ENCODE measurements around the gene LTO1.

DNA sequence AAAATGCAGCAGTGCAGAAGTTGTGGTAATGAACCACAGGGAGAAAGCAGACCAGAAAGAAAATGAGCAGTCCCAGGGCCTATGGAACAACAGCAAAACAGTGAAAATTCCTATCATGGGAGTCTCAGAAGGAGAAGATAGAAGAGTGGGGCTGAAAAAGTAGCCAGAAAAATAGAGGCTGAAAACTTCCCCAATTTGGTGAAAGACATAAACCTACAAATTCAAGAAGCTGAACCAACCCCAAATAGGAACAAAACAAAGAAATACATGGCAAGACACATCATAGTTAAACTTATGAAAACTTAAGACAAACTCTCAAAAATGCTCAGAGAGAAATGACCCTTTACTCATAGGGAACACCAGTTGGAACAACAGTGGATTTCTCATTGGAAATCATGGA is 17.3 kb upstream of the LTO1 start:
- TF ChIP-seq, protein P1, sequence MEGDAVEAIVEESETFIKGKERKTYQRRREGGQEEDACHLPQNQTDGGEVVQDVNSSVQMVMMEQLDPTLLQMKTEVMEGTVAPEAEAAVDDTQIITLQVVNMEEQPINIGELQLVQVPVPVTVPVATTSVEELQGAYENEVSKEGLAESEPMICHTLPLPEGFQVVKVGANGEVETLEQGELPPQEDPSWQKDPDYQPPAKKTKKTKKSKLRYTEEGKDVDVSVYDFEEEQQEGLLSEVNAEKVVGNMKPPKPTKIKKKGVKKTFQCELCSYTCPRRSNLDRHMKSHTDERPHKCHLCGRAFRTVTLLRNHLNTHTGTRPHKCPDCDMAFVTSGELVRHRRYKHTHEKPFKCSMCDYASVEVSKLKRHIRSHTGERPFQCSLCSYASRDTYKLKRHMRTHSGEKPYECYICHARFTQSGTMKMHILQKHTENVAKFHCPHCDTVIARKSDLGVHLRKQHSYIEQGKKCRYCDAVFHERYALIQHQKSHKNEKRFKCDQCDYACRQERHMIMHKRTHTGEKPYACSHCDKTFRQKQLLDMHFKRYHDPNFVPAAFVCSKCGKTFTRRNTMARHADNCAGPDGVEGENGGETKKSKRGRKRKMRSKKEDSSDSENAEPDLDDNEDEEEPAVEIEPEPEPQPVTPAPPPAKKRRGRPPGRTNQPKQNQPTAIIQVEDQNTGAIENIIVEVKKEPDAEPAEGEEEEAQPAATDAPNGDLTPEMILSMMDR (IDR thresholded peaks at IDR 0.05; ENCODE audit: insufficient read depth, low read length): no peak
- TF ChIP-seq POLR2AphosphoS5 (IDR thresholded peaks at IDR 0.05; ENCODE audit: low read depth): no peak
- TF ChIP-seq, protein P2, sequence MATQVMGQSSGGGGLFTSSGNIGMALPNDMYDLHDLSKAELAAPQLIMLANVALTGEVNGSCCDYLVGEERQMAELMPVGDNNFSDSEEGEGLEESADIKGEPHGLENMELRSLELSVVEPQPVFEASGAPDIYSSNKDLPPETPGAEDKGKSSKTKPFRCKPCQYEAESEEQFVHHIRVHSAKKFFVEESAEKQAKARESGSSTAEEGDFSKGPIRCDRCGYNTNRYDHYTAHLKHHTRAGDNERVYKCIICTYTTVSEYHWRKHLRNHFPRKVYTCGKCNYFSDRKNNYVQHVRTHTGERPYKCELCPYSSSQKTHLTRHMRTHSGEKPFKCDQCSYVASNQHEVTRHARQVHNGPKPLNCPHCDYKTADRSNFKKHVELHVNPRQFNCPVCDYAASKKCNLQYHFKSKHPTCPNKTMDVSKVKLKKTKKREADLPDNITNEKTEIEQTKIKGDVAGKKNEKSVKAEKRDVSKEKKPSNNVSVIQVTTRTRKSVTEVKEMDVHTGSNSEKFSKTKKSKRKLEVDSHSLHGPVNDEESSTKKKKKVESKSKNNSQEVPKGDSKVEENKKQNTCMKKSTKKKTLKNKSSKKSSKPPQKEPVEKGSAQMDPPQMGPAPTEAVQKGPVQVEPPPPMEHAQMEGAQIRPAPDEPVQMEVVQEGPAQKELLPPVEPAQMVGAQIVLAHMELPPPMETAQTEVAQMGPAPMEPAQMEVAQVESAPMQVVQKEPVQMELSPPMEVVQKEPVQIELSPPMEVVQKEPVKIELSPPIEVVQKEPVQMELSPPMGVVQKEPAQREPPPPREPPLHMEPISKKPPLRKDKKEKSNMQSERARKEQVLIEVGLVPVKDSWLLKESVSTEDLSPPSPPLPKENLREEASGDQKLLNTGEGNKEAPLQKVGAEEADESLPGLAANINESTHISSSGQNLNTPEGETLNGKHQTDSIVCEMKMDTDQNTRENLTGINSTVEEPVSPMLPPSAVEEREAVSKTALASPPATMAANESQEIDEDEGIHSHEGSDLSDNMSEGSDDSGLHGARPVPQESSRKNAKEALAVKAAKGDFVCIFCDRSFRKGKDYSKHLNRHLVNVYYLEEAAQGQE (IDR thresholded peaks at IDR 0.05; ENCODE audit: insufficient replicate concordance, low read depth): no peak
- TF ChIP-seq GABPA (IDR thresholded peaks at IDR 0.05; ENCODE audit: low read depth): no peak
- no peak for TF ChIP-seq SPI1 (IDR thresholded peaks at IDR 0.05; ENCODE audit: borderline replicate concordance, low read depth)

All from HL-60 (cell line).